ENCODE results near the gene PTDSS2. TPM values are rescaled to one million over a fixed set of nuclear protein-coding genes. Genes with fewer than 3 reads are reported as not detected.

Gene PTDSS2
- total and polyA plus RNA-seq, 4 donors = 5.1 to 15.6 (median 10.2) TPM

- Histone ChIP-seq H3K9me3 (ENCODE audit: control insufficient read depth in 4 of 4, low read length in 3 of 4) (no peaks in the 10 kb centered on the region), H3K36me3 (ENCODE audit: control insufficient read depth in 4 of 4, insufficient read depth in 3 of 4, low read depth in 1 of 4, low read length in 3 of 4) (no peaks in the 10 kb centered on the region), H3K27me3 (ENCODE audit: control insufficient read depth in 4 of 4, insufficient read depth in 4 of 4, low read length in 3 of 4) (no peaks in the 10 kb centered on the region), H3K4me1 (ENCODE audit: control insufficient read depth in 4 of 4, insufficient read depth in 4 of 4, low read length in 3 of 4) (peaks cover 7 to 47% (median 23%) of the 10 kb centered on the region in 4 donors), H3K4me3 (ENCODE audit: low read depth in 1 of 3, low read length in 3 of 3) (no peak overlapping the region), H3K9ac (ENCODE audit: low read depth in 1 of 2, low read length in 2 of 2) (no peak overlapping the region), H3K27ac (ENCODE audit: low read depth in 1 of 2, low read length in 2 of 2) (peak overlapping the region; percentile 23 to 65)
- WGBS = 74% methylated on average over 5 of the region's 5 CpGs
- DNase-seq (ENCODE audit: low spot score) = no peak
- no peak for TF ChIP-seq GABPA (IDR thresholded peaks at IDR 0.05 in 1 of 2, conservative IDR thresholded peaks at IDR 0.05 in 1 of 2)
- TF ChIP-seq FOXA1 (IDR thresholded peaks at IDR 0.05) = no peak
- TF ChIP-seq TAF1 (conservative IDR thresholded peaks at IDR 0.05) = no peak
- no peak for TF ChIP-seq SP1 (IDR thresholded peaks at IDR 0.05)
Observed at GRCh38 chr11:415640-416041, 34.4 kb upstream of the PTDSS2 start.

DNA sequence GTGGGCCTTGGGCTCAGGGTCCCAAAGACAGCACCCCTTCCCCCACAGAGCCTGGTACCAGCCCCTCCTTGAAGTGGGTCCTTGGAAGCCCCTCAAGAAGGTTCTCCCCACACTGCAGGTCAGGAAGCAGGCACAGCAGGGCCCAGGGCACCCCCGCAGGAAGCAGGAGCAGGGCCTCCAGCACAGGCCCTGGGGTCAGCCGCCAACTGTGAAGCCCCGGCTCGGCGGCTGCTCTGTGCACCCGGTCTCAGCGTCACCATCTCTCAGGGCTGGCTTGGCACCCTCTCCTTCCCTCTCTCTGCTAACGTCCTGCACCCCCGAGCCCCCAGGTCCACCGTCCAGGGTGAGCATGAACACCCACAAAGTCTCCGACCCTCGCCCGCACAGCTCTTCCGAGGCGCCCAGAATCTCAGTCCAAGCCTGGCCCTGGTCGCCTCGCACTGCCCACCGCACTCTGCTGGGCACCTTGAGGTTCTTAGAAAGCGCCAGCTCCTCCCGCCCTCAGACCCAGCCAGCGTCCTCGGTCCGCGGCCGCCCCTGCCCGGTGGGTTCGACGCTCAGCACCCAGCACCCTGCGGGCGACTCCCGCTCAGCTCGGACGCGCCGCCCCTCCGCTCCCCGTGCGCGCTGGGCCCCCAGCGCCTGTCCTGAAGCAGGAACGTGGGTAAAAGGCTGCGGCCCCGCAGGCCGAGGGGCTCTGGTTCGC, 33.9 kb upstream of the PTDSS2 start:
- Histone ChIP-seq H3K27ac (ENCODE audit: low read depth in 1 of 2, low read length in 2 of 2) (peak overlapping the region; percentile 37 to 65), H3K4me1 (ENCODE audit: control insufficient read depth in 4 of 4, insufficient read depth in 4 of 4, low read length in 3 of 4) (peaks cover 7 to 47% (median 23%) of the 10 kb centered on the region in 4 donors), H3K4me3 (ENCODE audit: low read depth in 1 of 3, low read length in 3 of 3) (peak overlapping the region; percentile 32 to 69 (median 56)), H3K9me3 (ENCODE audit: control insufficient read depth in 4 of 4, low read length in 3 of 4) (no peaks in the 10 kb centered on the region), H3K27me3 (ENCODE audit: control insufficient read depth in 4 of 4, insufficient read depth in 4 of 4, low read length in 3 of 4) (no peaks in the 10 kb centered on the region), H3K9ac (ENCODE audit: low read depth in 1 of 2, low read length in 2 of 2) (no peak overlapping the region), H3K36me3 (ENCODE audit: control insufficient read depth in 4 of 4, insufficient read depth in 3 of 4, low read depth in 1 of 4, low read length in 3 of 4) (no peaks in the 10 kb centered on the region)
- TF ChIP-seq EGR1 (IDR thresholded peaks at IDR 0.05; ENCODE audit: low read depth in 2 of 2) (no peak), TAF1 (conservative IDR thresholded peaks at IDR 0.05) (no peak), GABPA (IDR thresholded peaks at IDR 0.05 in 1 of 2, conservative IDR thresholded peaks at IDR 0.05 in 1 of 2) (no peak), HNF4A (conservative IDR thresholded peaks at IDR 0.05) (no peak), YY1 (IDR thresholded peaks at IDR 0.05) (no peak), FOXA1 (IDR thresholded peaks at IDR 0.05) (no peak), HNF4G (IDR thresholded peaks at IDR 0.05) (no peak)
- TF ChIP-seq, protein P1, sequence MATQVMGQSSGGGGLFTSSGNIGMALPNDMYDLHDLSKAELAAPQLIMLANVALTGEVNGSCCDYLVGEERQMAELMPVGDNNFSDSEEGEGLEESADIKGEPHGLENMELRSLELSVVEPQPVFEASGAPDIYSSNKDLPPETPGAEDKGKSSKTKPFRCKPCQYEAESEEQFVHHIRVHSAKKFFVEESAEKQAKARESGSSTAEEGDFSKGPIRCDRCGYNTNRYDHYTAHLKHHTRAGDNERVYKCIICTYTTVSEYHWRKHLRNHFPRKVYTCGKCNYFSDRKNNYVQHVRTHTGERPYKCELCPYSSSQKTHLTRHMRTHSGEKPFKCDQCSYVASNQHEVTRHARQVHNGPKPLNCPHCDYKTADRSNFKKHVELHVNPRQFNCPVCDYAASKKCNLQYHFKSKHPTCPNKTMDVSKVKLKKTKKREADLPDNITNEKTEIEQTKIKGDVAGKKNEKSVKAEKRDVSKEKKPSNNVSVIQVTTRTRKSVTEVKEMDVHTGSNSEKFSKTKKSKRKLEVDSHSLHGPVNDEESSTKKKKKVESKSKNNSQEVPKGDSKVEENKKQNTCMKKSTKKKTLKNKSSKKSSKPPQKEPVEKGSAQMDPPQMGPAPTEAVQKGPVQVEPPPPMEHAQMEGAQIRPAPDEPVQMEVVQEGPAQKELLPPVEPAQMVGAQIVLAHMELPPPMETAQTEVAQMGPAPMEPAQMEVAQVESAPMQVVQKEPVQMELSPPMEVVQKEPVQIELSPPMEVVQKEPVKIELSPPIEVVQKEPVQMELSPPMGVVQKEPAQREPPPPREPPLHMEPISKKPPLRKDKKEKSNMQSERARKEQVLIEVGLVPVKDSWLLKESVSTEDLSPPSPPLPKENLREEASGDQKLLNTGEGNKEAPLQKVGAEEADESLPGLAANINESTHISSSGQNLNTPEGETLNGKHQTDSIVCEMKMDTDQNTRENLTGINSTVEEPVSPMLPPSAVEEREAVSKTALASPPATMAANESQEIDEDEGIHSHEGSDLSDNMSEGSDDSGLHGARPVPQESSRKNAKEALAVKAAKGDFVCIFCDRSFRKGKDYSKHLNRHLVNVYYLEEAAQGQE (IDR thresholded peaks at IDR 0.05) = no peak
- TF ChIP-seq, protein P2, sequence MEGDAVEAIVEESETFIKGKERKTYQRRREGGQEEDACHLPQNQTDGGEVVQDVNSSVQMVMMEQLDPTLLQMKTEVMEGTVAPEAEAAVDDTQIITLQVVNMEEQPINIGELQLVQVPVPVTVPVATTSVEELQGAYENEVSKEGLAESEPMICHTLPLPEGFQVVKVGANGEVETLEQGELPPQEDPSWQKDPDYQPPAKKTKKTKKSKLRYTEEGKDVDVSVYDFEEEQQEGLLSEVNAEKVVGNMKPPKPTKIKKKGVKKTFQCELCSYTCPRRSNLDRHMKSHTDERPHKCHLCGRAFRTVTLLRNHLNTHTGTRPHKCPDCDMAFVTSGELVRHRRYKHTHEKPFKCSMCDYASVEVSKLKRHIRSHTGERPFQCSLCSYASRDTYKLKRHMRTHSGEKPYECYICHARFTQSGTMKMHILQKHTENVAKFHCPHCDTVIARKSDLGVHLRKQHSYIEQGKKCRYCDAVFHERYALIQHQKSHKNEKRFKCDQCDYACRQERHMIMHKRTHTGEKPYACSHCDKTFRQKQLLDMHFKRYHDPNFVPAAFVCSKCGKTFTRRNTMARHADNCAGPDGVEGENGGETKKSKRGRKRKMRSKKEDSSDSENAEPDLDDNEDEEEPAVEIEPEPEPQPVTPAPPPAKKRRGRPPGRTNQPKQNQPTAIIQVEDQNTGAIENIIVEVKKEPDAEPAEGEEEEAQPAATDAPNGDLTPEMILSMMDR (IDR thresholded peaks at IDR 0.05; ENCODE audit: low read depth, low read length, missing input control) = no peak
- TF ChIP-seq, protein P3, sequence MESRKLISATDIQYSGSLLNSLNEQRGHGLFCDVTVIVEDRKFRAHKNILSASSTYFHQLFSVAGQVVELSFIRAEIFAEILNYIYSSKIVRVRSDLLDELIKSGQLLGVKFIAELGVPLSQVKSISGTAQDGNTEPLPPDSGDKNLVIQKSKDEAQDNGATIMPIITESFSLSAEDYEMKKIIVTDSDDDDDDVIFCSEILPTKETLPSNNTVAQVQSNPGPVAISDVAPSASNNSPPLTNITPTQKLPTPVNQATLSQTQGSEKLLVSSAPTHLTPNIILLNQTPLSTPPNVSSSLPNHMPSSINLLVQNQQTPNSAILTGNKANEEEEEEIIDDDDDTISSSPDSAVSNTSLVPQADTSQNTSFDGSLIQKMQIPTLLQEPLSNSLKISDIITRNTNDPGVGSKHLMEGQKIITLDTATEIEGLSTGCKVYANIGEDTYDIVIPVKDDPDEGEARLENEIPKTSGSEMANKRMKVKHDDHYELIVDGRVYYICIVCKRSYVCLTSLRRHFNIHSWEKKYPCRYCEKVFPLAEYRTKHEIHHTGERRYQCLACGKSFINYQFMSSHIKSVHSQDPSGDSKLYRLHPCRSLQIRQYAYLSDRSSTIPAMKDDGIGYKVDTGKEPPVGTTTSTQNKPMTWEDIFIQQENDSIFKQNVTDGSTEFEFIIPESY (IDR thresholded peaks at IDR 0.05) = no peak
- TF ChIP-seq, protein P4, sequence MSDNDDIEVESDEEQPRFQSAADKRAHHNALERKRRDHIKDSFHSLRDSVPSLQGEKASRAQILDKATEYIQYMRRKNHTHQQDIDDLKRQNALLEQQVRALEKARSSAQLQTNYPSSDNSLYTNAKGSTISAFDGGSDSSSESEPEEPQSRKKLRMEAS (IDR thresholded peaks at IDR 0.05) = no peak
- 17% methylated on average over 45 of the region's 45 CpGs for WGBS
- DNase-seq (ENCODE audit: low spot score) = no peak
